SK-N-MC (cell line): ENCODE measurements around the gene WWTR1.

Source experiments
- EZH2 ChIP-seq: fragments of 200-600 bp; sonication (generic); IDR thresholded peaks from one replicate; pipeline ENCODE4 v1.6.1; 2017; ENCODE audit warnings: antibody characterized with exemption
- POLR2AphosphoS5 ChIP-seq: IDR thresholded peaks from 2 replicates; pipeline ENCODE4 v1.6.1; 2012; ENCODE audit warnings: mild to moderate bottlenecking, low read depth, low read length, borderline replicate concordance

DNA sequence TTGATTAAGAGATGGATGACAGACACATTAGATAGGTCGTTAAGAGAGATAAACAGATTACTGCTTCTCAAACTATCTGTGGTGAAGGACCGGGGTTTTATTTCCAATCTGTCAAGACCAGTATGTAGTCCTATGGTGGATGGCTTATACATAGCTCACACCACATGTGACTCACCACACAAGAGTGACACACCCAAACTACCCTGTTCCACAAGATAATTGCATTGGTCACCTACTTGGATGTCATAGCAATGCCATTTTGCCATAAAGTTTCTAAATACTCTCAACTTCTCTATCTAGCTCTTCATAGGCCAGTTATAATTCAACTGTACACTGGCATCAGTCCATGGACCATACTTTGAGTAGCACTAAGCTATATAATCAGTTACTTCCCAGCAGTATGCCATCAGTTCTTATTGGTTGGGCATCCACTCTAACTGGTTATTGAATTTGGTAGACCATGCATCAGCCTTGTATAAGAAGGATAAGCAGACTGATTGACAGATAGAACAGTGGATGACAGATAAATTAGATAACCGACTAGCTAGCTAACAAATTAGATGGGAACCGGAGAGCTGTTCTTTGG lies 11.6 kb downstream of the WWTR1 start:
- TF ChIP-seq EZH2 (no peak), POLR2AphosphoS5 (no peak)
